ENCODE measurements around the gene SGCE.

Gene SGCE

DNA sequence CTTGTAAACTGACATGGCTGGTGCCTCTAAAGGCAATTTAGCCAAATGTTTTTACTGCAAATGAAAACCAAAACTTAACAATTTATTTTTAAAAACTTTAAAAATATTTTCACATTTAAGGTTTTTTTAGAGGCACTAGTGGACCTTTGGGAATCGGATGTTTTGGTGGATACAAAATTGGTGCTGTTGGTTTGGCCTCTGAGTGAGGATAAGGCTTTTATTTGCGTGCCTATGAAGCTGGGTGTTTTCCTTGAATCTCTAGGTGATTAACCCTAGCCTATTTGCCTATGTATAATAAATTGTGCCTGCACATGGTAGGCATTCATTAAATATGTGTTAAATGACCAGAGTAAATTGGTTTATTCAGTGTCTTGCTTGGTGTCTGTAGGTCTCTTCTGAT lies 2.9 kb upstream of the SGCE start:
- no peak for DNase-seq

DNA sequence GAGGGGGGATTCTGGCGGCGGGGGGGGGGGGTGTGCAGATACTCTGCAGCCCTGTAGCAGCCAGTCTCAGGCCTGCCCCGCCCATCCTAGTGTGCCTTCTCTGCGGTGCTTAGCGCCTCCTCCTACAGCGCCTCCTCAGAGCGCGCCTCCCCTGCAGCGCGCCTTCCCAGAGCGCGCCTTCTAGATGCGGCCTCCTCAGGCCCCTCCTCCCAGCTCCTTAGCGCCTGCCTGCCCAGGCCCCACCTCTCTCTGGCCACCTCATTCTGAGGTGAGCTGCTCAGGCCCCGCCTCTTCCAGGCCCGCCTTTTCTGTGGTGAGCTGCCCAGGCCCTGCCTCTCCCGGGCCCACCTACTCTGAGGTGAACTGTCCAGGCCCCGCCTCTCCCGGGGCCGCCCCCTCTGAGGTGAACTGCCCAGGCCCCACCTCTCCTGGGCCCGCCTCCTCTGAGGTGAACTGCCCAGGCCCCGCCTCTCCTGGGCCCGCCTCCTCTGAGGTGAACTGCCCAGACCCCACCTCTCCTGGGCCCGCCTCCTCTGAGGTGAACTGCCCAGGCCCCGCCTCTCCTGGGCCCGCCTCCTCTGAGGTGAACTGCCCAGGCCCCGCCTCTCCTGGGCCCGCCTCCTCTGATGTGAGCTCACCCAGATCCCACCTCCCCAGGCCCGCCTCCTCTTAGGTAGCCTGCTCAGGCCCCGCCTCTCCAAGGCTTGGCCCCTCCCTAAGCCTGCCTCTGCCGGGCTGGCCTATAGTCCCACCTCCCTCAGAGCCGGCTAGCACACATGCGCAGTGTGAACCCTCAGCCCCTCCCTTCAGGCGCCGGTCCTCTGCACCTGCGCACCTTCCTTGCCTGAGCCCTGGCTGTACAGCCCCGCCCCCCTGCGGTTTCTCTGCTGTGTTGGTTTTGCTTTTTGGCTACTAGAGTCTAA lies 2.1 kb upstream of the SGCE start:
- DNase-seq = peak; percentile 92

DNA sequence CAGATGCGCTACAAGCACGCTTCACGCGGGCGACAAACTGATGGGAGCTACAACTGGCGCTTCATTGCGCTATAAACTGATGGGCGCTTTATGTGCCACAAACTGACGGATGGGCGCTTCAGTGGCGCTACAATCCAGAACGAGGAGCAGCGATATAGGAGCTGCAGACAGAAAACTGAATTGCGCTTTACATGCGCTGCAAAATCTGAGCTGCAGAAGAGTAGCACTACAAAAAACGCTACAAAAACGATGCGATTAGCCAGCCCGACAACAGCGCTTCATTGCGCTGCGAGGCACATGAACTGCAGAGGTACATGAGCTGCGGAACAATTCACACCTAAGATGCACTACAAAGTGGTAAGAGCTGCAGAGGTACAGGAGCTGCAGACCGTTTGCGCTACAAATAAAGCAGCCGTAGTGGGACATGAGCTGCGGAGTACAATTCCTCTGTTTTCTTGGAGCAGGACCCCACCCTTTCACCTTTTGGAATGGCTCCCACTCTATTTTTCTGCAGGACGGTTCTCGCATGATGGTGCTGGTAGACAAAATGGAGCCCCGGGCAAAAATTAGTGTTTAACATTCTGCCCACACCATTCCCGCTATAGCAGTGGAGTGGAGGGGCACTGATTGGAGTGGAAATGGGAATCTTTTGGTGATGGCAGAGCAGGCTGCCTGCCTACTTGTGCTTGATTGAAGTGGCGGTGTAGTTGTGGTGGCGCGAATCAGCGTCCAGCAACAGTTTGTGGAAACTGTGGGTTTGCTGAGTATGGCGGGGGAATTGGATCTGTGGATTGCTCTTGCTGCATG lies 1.2 kb upstream of the SGCE start:
- DNase-seq = peak; percentile 9

DNA sequence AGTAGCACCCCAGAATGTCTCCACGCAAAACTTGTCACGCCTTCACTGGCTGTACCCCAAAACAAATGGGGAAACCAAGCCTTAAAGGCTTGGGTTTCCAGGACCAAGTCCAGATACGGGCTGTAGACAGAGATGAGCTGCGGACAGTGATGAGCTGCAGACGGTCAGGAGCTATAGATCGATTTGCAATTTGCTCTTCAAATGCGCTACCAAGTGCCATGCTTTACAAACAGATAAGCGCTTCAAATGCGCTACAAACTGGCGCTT lies 658 bp upstream of the SGCE start:
- no peak for DNase-seq

DNA sequence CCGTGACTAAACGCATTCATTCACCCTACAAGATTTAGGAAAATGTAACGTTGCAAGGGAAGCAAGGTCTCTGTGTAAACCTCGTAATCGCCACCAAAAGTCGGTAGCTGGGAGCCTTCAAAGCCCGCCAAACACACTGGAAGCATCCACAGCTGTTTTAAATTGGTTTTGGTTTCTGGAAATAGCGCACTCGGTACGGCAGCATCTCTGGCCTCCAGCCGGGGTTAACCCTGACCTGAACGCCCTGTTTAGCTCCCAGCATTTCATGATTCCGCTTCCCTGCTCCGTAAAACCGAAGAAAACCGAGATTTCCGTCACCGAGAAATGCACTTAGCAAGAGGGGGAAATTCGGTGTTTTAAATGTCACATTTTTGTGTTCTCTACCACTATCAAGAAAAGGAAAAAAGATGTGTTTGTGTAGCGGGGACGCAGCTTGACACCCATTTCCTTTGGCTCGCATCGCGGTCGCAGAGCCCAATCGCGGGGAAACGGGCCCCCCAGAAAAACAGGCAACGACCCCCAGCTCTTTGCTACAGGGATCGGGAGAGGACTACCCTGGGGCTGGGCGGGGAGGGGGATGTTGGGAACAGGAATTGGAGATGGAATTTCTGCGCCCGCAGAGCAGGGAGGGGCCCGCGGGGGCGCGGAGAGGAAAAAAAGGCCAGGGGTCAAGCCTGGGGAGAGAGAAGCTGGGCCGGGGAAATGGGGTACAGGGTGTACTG lies 646 bp downstream of the SGCE start:
- no peak for DNase-seq

DNA sequence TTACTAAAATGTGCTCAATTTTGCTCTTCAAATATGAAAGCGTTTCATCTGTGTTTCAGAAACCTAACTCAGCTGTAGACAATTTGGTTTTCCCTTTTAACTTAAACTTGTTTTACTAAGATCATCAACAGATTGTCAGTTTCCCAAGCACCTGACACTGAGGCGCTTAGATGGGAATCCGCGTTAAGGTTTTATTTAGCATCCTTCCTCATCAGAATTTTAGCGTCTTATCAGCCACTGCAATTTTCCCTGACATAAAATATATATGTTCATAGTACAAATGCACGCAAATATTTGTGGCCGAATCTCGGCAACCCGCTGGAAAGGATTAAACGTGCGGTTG lies 1.2 kb downstream of the SGCE start:
- no peak for DNase-seq

DNA sequence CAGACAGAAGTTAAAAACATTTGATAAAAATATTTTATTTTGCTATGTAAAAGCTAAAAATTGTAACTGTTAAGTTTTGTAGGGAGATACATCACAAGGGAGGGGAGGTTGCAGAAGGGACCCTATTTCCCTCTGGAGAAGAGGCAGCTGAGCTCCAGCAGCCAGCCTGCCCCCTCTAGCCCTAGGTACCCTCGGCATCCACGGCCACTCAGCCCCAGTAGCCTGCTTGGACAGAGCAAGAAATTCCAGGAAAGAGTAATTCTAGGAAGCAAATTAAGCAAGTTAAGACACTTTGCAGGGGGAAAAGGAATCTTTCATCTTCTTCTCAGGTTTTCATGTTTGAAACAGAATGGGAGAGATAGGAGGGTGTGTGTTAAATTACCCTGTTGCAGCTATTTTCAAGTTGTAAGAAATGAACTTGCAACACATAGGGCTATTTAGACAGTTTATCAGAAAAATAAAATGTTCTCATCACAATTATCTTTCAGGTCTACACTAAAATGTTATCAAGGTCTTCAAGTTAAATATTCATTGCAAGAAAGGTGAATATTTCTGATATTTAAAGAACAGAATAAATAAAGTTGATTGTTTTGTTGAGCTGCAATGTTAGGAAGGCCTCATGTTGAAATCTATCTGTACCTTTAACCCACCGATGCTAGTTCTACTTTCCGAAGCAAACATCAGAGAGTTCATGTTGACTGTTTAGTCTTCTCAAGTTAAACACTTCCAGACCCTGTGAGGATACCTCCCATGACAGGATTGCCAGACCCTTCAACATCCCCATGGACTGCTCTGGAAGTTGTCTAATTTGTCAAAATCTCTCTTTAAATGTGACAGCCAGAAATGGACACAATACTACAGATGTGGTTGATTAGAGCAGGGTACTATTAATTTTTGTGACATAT lies 5.5 kb downstream of the SGCE start:
- no peak for DNase-seq

DNA sequence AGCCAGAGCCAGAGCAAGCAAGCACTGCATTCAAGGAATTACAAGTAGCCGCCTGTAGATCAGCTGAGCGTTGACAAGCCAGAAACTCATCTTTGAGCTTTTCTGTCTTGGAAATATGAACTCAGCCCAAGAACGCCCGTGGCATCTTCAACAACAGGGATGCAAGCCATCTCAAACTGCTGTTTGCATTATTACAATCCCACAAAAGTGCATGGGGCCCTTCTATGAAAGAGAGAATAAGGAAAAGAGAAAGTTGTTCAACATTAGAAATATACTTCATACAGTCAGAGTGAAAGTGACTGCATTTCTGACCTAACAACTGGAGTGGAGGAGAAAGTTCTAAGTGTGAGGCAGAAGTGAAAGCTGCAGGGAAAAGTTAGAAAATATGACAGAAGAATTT lies 6.5 kb downstream of the SGCE start:
- DNase-seq = no peak

DNA sequence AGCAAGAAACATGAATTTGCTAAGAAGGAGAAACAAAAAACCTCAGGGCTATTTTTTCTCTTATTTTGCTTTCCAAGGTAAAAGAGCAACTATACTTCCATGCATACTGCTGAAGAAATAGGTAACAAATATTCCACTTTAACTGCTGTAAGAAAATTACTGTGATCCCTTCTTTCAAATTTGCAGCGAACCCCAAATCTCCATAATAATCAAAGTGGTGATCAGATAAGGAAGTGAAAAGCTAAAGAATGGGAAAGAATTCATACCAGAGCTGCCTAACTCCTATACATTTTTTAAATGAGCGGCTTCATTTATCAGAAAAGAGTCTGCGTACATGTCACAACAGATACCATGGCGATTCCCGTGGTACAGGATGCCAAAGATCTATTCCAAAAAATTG lies 7.2 kb downstream of the SGCE start:
- DNase-seq = no peak

DNA sequence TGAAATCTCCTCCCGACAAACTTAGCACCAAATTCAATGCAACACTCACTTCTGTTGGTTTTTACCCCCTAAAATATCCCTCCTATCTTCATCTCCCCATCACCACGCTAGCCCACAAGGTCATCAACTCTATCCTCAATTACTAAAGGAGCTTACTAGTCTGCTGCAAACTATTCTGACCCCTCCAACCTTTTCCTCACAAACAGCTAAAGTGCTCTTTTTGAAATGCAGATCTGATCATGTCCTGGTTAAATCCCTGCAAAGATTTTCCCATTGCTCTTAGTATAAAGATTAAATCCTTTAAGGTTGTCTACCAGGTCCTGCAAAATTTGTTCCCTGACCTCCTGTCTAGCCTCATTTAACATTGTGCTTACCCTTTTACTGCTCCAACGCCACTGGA lies 8.6 kb downstream of the SGCE start:
- no peak for DNase-seq

DNA sequence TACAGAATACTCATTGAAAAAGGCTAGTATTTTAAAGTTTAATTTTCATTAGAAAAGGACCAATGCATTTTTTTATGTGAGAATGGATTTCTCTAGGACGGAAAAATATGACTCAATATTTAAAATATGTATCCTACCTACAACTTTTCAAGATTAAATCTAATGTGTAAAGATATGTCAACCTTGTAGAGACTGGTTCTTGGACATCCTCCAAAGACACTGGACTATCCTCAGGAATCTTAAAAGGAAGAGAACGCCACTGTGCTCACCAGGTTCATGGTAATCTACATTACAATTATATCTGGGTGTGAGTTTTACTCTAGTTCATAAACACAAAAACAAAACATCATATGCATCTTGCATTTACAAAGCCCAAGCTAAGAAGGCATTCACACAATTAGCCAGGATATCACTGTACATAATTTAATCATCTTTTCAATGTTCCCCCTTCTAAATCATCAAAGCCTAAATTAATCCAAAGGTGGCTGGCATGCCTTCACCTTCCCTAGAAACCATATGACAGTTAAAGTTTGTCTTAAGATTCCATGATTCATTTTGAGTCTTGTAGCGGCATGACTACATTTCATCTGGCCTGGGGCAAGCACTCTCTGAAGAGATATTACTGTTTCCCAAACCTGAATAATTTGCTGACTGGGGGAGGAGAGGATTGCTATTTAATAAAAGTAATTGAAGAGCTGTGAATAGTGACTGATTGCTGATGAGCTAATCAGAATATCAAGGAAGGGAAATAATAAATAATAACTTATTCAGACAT lies 12.0 kb downstream of the SGCE start:
- no peak for DNase-seq

DNA sequence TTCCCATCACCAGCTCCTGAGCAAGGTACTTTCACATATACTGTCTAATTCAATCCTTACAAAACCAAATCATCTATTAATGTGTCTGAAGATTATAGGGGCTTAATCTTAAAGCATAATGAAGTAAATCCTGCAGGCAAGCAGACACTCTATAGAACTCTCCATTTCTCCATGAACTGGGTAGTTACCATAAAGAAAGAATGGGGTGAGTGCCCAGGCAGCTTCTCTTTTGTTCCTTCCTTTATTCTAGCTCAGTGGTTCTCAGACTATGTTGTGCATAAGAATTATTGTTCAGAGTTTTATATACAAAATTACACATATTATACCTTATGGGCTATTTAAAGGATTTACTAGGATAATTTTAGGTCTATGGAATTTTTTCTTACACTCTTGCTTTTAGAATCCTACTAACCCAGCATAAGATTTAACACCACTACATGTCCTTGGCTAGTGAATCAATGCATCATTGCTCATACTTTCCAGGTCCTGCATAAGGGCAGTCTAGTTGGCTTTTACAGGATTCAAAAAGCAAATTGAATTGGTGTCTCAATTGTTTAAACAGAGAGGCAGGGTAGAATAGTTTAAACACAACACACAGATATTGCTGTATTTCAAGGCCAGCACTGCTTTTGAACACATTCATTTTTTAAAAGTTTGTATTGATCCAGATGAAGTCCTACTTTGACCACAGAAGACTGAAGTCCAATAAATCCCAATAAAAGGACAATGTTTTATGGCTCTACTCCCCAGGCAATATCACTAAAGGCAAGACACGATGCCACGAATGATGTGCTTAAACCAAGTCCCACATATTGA lies 12.9 kb downstream of the SGCE start:
- DNase-seq = no peak

DNA sequence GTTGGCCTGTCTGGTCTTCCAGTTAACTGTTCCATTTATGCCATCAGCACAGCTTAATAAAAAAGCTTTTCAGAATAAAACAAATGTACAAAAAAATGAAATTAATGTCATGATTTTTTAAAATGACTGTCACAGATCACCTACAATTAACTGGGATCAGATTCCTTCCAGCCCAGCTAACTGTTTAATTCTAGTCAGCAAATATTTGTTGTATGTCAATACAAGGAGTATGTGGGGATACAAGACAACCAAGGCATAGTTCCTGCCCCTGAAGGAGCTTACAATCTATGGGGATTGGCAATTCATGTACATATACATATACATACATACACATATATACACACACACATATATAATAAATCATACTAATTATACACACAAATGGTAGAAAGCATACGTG lies 16.5 kb downstream of the SGCE start:
- no peak for DNase-seq

DNA sequence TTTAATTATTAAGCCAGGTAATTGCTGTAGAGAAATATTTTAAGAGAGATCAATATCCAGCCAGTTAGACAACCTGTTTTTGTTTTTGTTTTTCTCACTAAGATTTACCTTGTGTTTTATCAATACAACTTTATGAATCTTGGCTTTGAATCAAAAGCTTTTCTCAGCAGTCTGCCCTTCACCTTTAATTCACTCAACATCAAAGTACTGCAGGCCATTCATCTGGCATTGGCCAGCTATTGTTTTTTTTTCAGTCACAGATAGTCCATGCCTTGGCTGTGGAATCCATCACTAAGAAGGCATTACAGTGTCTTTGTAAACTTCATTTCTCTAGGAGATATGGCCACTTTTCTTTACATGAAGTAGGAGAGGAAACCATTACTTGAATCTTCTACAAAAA lies 20.2 kb downstream of the SGCE start:
- DNase-seq = no peak

DNA sequence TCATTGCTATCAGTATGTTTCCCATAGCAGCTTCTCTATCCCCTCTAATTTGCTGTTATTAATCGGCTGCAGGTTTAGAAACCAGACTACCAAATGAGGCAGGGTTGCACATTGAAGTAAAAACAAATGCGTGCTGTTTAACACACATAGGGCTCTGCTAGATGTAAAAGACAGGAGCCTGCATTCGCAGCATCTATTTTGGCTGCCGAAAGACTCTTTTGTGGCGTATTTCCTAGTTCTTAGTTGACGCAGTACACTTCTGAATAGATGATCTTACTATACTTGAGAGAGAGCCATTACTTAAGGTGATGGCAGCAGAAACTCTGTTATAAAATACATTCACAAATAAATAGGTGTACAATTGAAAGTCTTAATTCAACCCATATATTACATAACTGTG lies 21.4 kb downstream of the SGCE start:
- no peak for DNase-seq

DNA sequence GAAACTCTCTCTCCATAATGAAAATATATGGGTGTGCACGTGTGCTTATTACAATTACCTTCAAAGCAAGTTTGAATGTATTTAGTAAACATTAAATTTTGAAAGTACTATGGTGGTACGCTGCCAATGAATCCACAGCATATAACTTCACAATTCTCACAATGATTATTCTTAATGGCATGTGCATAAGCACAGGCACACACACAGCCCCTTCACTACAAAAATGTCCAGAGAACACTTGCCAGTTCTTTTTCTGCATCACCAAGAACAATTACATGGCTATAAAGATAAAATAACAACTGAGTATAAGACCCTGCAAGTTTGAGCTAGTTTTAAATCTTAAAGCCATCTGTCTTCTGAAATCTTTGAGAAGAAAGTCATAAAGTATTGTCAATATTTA lies 22.2 kb downstream of the SGCE start:
- no peak for DNase-seq

DNA sequence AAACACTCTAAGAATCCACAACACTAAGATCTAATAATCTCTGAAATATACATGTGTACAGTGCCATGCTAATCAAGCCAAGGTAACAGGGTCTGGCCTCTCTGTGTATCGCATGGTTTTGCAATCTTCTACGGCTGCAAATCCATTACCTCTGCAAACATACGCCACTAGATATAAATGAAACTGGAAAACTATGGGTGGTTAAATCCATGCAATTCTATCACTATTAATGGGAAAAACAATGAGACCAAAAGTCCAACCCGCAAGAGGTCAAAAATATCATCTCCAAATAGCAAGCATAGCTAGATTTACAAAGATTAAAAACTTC lies 23.0 kb downstream of the SGCE start:
- DNase-seq = no peak

DNA sequence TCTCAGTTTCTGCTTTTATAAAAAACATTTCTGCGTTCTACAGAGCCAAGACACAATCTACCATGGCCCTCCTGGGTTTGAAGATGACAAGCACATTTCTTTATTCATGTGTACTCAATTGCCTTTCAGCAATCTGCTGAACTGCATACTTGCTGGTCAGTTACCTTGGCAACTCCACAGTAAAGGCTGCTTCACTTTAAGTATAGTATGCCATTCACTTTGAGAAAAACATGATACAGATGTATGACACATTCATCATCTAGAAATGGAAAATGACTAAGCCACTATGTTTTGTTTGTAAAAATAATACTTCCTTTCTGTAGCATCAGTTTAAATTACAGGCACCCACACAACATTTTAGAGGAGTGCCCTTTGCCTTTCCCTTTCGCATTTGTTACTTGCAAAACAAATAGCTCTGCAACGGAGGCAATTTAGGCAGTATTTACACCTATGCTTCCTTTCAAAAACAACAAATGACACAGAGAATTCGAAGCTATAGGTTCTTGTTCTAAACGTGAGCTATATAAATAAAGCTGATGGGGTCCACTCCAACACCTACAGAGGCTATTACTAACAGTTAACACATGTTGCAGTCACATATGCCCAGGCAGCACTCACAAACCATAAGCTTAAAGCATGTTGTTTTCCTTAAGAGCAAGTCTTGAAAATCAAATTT lies 23.5 kb downstream of the SGCE start:
- DNase-seq = no peak

DNA sequence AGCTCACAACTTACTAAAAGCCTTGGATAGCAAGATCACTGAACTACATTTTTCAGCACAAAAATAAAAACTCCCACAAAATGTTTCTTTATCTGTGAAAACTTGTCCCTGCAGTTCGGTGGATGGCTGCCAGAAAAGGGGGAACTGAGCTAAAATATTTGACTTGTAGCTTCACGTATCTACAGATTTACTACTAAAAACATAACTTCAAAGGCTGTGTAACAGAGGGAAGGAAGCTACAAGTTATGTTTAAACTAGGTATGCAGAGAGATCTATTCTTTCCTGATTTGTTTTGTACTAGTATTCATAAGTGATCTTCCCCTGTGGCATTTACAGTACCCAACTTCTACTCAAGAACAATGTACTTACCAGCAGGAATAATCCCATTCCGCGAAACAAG lies 25.1 kb downstream of the SGCE start:
- no peak for DNase-seq

DNA sequence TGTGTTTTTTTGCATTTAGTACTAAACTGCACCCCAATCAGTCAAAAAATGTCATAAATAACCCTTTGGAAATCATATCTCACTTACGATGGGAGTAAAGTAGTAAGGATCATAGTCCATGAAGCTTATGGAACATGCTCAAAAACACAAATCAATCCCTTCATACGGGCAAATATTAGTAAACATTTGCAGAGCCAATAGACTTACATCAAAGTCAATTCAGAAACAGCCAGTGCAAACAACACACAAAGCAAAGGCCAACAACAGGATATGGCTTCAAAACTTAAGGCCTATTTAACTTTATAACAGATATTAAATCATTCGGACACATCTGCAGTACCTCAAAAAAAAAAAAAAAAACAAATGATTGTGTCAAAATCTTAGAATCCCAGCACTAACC lies 32.1 kb downstream of the SGCE start:
- no peak for DNase-seq

DNA sequence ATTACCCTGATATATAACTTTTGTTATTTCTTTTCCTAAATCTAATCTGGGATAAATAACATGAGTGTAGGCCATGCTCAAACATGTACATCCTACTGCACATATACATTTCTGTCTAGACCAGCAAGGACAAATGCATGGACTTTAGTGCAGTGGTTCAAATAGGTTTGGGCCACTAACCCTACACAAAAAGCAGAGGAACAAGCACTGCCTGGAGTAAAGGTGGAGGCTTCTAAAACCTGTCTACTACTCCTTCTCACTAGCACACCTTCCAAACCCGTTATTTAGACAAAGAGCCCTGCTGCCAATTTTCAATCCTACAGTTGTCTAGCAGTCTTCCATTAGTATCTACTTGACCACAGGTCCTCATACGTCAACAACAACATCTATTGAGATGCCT lies 34.8 kb downstream of the SGCE start:
- no peak for DNase-seq
